Measurements from ENCODE around the gene REPIN1.

The REPIN1 gene

GRCh38 chr7:150361807-150362621, 6.6 kb upstream of the REPIN1 start:
- Mint-ChIP-seq H3K4me1 (peaks cover 56% of the 10 kb centered on the region), H3K9me3 (peaks cover 7 to 9% of the 10 kb centered on the region in 2 donors), H3K4me3 (no peak overlapping the region), H3K27ac (no peak overlapping the region), H3K27me3 (no peaks in the 10 kb centered on the region)
- ATAC-seq (no peak), DNase-seq (no peak)

DNA sequence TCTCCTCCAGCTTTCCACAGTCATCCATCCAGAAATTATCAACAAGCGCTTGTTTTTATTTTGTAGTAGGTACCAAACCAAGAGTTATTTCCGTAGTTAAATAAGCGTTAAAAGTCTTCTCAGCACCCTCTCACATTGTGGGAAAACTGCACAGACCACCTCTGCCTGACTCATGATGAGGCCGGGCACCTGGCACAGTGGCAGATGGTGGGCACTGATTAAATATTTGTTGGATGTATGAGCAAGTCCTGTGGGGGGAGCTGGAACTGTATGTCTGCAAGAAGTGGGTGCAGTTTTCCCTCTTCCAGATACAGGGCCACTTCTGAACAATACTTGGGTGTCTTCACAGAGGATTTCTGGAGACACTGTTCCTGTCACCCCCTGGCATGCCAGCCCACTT, 5.3 kb upstream of the REPIN1 start:
- Mint-ChIP-seq H3K4me1 (peaks cover 54% of the 10 kb centered on the region), H3K27me3 (no peaks in the 10 kb centered on the region), H3K9me3 (peaks cover 7 to 9% of the 10 kb centered on the region in 2 donors), H3K27ac (no peak overlapping the region), H3K4me3 (no peak overlapping the region)
- DNase-seq: no peak
- ATAC-seq: no peak

DNA sequence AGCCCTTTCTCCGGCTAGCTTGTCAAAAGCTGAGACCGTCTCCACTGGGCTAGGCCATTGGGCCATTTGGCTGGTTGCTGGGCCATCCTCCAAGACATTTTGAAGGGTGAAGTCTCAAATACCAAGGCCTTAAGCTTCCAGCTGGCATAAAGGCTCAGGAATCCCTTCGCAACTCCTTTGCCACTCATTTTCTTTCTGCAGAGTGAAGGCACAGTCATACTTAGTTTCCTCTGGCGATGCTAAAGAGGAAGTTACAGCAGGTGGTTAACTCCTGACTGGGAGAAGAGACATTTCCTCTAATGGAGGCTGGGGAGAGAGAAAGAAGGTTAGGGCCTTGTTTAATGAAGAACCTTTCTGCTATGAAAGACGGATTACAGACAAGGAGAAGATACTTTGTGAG, 4.8 kb upstream of the REPIN1 start:
- Mint-ChIP-seq H3K27me3 (no peaks in the 10 kb centered on the region), H3K9me3 (peaks cover 7 to 9% of the 10 kb centered on the region in 2 donors), H3K27ac (no peak overlapping the region), H3K4me1 (peaks cover 49% of the 10 kb centered on the region), H3K4me3 (no peak overlapping the region)
- DNase-seq: no peak
- no peak for ATAC-seq

- peaks cover 1% of the 10 kb centered on the region in 2 donors for H3K9me3 Mint-ChIP-seq
- H3K4me1 Mint-ChIP-seq: peaks cover 46% of the 10 kb centered on the region
- no peak overlapping the region for H3K27ac Mint-ChIP-seq
- no peak overlapping the region for H3K4me3 Mint-ChIP-seq
- DNase-seq: no peak
- H3K27me3 Mint-ChIP-seq: no peaks in the 10 kb centered on the region
- ATAC-seq: no peak
Observed at GRCh38 chr7:150365194-150365593, 3.4 kb upstream of the REPIN1 start.

DNA sequence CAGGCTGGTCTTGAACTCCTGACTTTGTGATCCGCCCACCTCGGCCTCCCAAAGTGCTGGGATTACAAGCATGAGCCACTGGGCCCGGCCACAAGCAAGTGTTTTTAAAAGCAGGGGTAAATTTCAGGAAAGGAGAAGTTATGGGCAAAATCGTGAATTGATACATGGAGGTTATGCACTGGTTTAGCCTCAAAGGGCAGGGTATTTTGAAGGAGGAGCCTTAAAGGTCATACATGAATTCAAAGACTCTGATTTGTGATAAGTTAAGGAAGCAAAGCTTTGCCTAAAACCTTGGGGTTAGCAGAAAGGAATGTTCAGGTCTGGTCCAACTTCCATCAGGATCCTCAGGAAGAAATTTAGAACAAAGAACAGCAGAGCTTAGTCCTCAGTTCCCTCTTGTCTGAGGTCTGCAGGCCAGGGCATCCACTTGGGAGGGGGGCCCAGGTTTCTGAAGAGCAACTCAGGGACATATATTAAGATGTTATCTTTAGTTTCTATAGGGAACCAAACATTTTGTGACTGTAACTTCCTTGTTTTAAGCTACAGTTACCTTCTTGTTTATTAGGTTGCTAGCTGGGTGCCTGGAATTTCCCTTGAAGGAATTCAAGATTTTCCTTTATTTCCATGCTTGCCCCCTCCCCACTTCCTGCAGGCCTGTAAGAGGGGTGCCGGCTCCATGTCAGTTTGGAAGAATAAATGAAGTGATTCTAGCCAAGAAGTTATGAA, 2.8 kb upstream of the REPIN1 start:
- no peak overlapping the region for H3K27ac Mint-ChIP-seq
- H3K4me1 Mint-ChIP-seq: peaks cover 50% of the 10 kb centered on the region
- ATAC-seq (no peak), DNase-seq (no peak)
- no peaks in the 10 kb centered on the region for H3K27me3 Mint-ChIP-seq
- no peaks in the 10 kb centered on the region for H3K9me3 Mint-ChIP-seq
- H3K4me3 Mint-ChIP-seq: no peak overlapping the region

GRCh38 chr7:150367677-150368095, 936 bp upstream of the REPIN1 start:
- H3K27me3 Mint-ChIP-seq: no peaks in the 10 kb centered on the region
- peak overlapping the region; percentile 87 for H3K4me3 Mint-ChIP-seq
- H3K27ac Mint-ChIP-seq: peak overlapping the region; percentile 96
- H3K4me1 Mint-ChIP-seq: peaks cover 56% of the 10 kb centered on the region
- ATAC-seq: no peak
- H3K9me3 Mint-ChIP-seq: no peaks in the 10 kb centered on the region
- DNase-seq: no peak

GRCh38 chr7:150368884-150369747, 494 bp downstream of the REPIN1 start:
- Mint-ChIP-seq H3K4me3 (peak overlapping the region; percentile 89 to 95), H3K27me3 (no peaks in the 10 kb centered on the region), H3K27ac (peak overlapping the region; percentile 93 to 98), H3K4me1 (peaks cover 65% of the 10 kb centered on the region), H3K9me3 (no peaks in the 10 kb centered on the region)
- DNase-seq (peak in 1 of 2 donors; percentile 48), ATAC-seq (peak; percentile 57)

DNA sequence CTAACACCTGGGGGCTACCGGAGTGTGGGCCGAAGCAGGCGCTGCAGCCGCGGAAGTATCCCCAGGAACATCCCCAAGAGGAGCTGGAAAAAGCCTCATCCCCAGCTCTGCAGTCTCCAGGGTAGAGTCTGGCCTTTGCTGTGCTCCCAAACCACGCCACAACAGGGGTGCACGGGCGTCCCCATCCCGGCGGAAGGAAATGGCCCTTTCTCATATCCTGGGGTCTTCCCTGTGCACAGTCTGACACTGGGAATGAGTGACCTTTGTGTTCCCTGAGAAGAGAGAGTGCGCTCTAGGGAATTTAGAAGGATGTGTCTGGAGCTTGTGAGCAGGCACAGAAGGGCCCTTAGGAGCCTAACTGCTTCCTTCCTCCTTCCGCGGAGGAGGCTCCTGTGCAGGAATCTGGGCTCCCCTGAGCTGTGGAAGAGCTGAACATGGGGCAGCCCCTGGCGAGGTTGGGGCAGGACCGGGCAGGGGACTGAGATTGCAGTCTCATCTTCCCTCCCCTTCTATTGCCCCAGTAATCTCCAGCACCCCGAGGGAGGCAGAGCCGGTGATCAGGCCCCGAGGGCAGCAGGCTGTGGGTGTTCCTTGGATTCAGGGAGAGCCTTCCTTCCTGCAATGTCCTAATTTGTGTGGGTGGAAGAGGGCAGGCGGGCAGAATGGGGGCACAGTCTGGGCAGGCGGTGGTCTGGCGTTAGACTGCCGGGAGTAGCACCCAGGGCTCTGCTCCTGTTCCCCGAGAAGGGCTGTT, 1.3 kb downstream of the REPIN1 start:
- Mint-ChIP-seq H3K27me3 (no peaks in the 10 kb centered on the region), H3K4me3 (peak overlapping the region; percentile 89 to 95), H3K4me1 (peaks cover 70% of the 10 kb centered on the region), H3K27ac (peak overlapping the region; percentile 57 to 86), H3K9me3 (no peaks in the 10 kb centered on the region)
- ATAC-seq (no peak), DNase-seq (no peak)

- DNase-seq (no peak), ATAC-seq (no peak)
- Mint-ChIP-seq H3K4me3 (peak overlapping the region; percentile 89 to 95), H3K9me3 (no peaks in the 10 kb centered on the region), H3K27me3 (no peaks in the 10 kb centered on the region), H3K4me1 (peaks cover 73% of the 10 kb centered on the region), H3K27ac (peak overlapping the region; percentile 9 to 79)
Observed at GRCh38 chr7:150370612-150371071, 2.0 kb downstream of the REPIN1 start.

GRCh38 chr7:150371131-150371995, 2.7 kb downstream of the REPIN1 start:
- ATAC-seq (no peak), DNase-seq (no peak)
- H3K4me3 Mint-ChIP-seq: no peak overlapping the region
- H3K27ac Mint-ChIP-seq: peak overlapping the region in 1 of 2 donors; percentile 79
- H3K27me3 Mint-ChIP-seq: no peaks in the 10 kb centered on the region
- H3K4me1 Mint-ChIP-seq: peaks cover 73% of the 10 kb centered on the region
- H3K9me3 Mint-ChIP-seq: no peaks in the 10 kb centered on the region

GRCh38 chr7:150371996-150372270, 3.3 kb downstream of the REPIN1 start:
- ATAC-seq: no peak
- H3K27ac Mint-ChIP-seq: no peak overlapping the region
- H3K9me3 Mint-ChIP-seq: no peaks in the 10 kb centered on the region
- H3K4me3 Mint-ChIP-seq: no peak overlapping the region
- no peaks in the 10 kb centered on the region for H3K27me3 Mint-ChIP-seq
- no peak for DNase-seq
- H3K4me1 Mint-ChIP-seq: peaks cover 76% of the 10 kb centered on the region

DNA sequence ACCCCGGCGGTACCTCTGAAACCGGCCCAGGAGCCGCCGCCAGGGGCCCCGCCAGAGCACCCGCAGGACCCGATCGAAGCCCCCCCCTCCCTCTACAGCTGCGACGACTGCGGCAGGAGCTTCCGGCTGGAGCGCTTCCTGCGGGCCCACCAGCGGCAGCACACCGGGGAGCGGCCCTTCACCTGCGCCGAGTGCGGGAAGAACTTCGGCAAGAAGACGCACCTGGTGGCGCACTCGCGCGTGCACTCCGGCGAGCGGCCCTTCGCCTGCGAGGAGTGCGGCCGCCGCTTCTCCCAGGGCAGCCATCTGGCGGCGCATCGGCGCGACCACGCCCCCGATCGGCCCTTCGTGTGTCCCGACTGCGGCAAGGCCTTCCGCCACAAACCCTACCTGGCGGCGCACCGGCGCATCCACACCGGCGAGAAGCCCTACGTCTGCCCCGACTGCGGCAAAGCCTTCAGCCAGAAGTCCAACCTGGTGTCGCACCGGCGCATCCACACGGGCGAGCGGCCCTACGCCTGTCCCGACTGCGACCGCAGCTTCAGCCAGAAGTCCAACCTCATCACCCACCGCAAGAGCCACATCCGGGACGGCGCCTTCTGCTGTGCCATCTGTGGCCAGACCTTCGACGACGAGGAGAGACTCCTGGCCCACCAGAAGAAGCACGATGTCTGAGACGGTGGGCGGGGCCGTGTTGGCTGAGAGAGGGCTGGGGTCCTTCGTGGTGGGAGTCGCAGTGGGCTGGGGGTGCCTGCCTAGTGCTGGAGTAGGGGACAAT, 3.8 kb downstream of the REPIN1 start:
- no peaks in the 10 kb centered on the region for H3K27me3 Mint-ChIP-seq
- DNase-seq (no peak), ATAC-seq (no peak)
- H3K4me1 Mint-ChIP-seq: peaks cover 76% of the 10 kb centered on the region
- H3K4me3 Mint-ChIP-seq: no peak overlapping the region
- H3K9me3 Mint-ChIP-seq: no peaks in the 10 kb centered on the region
- H3K27ac Mint-ChIP-seq: no peak overlapping the region

- no peak for ATAC-seq
- peaks cover 77% of the 10 kb centered on the region for H3K4me1 Mint-ChIP-seq
- no peak overlapping the region for H3K4me3 Mint-ChIP-seq
- H3K27me3 Mint-ChIP-seq: no peaks in the 10 kb centered on the region
- H3K9me3 Mint-ChIP-seq: no peaks in the 10 kb centered on the region
- H3K27ac Mint-ChIP-seq: peak overlapping the region in 1 of 2 donors; percentile 96
- DNase-seq: no peak
Observed at GRCh38 chr7:150373049-150373801, 4.6 kb downstream of the REPIN1 start.

Measured in stimulated activated naive CD8-positive, alpha-beta T cell treated with anti-CD3 and anti-CD28 coated beads, Interleukin-15, amount 100 ng/mL, for 72 hours (primary cell).